Measurements from ENCODE around the gene FLAD1. TPM values are rescaled to one million over a fixed set of nuclear protein-coding genes. Genes with fewer than 3 reads are reported as not detected.

FLAD1 gene
- total and polyA plus RNA-seq, 2 of the 8 experiments (the other 6 are each of a cell fraction or from before 2014, with no cell fraction given), result 104 to 143 TPM

DNA sequence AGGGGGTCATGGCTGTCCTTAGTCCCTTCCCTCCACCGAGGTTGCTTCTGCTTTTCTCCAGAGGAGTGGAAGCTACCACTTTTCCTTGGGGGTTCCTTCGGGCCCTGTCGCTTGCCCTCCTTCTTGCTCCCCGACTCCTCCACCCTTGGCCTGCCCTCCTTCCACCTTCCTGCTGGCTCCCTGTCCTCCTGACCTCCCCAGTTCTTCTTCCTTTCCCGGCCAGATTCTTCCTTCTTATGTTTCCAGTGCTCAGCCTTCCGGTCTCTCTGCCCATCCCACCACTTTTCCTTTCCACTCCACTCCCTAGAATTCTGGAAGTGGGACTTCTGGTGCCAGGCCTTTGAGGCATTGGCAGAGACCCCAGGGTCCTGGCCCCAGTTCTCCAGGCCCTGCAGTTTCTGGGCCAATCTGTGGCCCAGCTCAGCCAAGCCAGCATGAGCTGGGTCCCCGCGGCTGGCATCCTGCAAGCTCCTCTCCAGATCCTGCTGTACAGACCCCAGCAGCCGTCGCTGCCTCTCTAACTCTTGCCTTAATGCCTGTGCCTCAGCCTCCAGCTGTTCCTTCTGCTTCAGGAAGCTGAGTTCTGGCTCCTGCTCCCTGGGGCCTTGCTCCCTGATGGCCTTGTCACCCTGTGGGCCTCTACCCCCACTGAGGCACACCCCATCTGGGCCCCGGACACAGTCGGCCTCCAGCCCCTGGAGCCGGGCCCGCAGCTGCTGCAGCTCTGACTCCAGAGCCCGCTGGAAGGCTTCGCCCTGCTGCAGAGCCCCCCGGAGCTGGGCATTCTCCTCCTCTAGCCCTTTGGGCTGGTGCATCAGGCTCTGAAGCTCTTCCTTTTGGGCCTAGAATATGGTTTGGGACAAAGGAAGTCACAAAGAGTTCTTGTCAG is 36.9 kb upstream of the FLAD1 start (continued):
- TF ChIP-seq CHD7 (IDR thresholded peaks at IDR 0.05; ENCODE audit: insufficient replicate concordance, low read length) (no peak), NRF1 (IDR thresholded peaks at IDR 0.05; ENCODE audit: low read depth, low read length) (no peak), JUN (IDR thresholded peaks at IDR 0.05; ENCODE audit: low read depth, low read length) (no peak), CREB1 (IDR thresholded peaks at IDR 0.05) (no peak), SIN3A (conservative IDR thresholded peaks at IDR 0.05 in 1 of 2, IDR thresholded peaks at IDR 0.05 in 1 of 2; ENCODE audit: low read depth in 1 of 2, low read length in 2 of 2) (no peak), CTBP2 (IDR thresholded peaks at IDR 0.05; ENCODE audit: borderline replicate concordance, insufficient read depth, insufficient read length, low read length) (no peak), SIX5 (IDR thresholded peaks at IDR 0.05; ENCODE audit: low read depth, low read length) (no peak)

Data from H1 (cell line).